SH-SY5Y (cell line): ENCODE data around the gene SEMA5B.

ENCODE experiments used
- GATA2 ChIP-seq: IDR thresholded peaks from 2 replicates; pipeline ENCODE4 v1.6.1; 2011; ENCODE audit warnings: mild to moderate bottlenecking, low read depth, low read length
- GATA3 ChIP-seq: IDR thresholded peaks from 2 replicates; pipeline ENCODE4 v1.6.1; 2011; ENCODE audit warnings: low read depth, mild to moderate bottlenecking, low read length, moderate library complexity

DNA sequence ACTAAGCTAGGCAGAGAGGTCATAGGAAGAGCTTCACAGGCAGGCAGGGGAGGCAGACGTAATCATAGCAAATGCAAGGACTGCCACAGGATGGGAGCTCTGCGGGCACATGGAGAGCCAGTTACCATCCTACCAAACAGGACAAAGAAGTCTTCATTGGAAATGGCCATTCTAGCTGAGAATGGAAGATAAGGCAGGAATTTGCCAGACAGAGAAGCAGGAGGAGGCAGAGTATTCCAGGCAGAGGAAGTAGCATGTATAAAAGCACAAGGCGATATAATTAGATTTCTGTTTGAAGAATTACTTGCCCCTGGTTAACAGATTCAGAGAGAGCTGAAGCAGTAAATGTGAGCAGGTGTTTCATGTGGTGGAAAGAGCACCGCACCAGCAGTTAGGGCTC is 3.5 kb upstream of the SEMA5B start:
- TF ChIP-seq GATA2 = no peak
- no peak for TF ChIP-seq GATA3
